Measurements from ENCODE around the gene ZNF462.

DNA sequence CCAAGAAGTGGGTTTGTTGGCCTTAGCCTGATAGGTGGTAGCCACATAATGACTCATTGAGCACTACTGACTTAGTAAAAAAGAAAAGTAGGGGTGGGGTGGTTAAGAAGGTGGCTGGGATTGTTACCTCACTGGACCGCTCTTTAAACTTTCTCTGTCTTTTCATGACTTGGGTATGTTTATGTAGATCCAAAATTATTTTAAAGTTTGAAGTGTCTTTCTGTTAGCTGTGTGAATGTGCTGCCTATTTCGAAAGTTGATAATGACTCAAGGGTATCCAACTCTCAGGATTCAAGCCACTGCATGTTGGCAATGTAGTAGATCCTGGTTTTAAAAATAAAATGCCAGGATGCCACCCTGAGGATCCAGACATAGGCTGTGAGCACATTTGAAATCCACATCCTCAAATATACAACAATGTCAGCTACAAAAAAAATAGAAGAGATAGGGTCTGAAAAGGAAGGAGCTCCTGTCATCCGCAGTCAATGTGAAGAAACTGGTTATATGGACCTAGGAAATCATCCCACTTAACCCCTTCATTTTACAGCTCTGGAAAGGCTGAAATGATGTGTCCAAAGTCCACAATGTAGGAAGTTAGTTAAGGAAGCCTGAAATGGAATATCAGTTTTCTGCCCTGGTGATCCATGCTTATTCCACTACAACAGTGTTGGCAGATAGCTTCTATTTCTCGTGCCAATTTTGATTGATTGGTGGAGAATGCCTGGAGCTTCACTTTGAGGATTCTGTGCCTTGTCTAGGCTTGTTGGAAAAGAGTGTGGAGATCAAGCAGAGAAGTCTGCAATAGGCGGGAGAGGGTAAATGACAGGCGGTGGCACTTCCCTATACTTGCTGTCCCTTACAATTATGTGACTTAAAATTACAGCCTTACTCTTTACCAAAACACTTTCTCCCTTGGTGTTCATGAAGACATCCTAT, 23.4 kb downstream of the ZNF462 start:
- TF ChIP-seq CTCF (IDR thresholded peaks at IDR 0.05) (no peak), POLR2A (IDR thresholded peaks at IDR 0.05) (no peak)
